GM12891 (cell line): Measurements from ENCODE around the gene MTFR2.
"Not testable (repeated sequence)": the region's sequence is repeated elsewhere in the genome, so short reads cannot be mapped to it uniquely, and the experiment has no call there.

Experiments used
- PAX5 ChIP-seq: IDR thresholded peaks from 2 replicates; pipeline ENCODE4 v1.6.1; 2011; ENCODE audit warnings: low read length, moderate library complexity, mild to moderate bottlenecking; ENCODE audit not compliant: insufficient read depth, severe bottlenecking
- POLR2A ChIP-seq: IDR thresholded peaks from 2 replicates; pipeline ENCODE4 v1.6.1; 2011; ENCODE audit warnings: low read depth, low read length, control low read depth
- POLR2AphosphoS5 ChIP-seq: IDR thresholded peaks from 2 replicates; pipeline ENCODE4 v1.6.1; 2011; ENCODE audit warnings: low read depth, low read length, control low read depth
- SPI1 ChIP-seq: IDR thresholded peaks from 2 replicates; pipeline ENCODE4 v1.6.1; 2011; ENCODE audit warnings: low read depth, low read length, control low read depth

- not testable (repeated sequence) for TF ChIP-seq PAX5, POLR2A, SPI1, POLR2AphosphoS5
These were observed 25.1 kb downstream of the MTFR2 start for GRCh38 chr6:136224974-136225373.
